HFFc6 (cell line): ENCODE results near the gene HLA-DPB1. TPM values are rescaled to one million over a fixed set of nuclear protein-coding genes. Genes with fewer than 3 reads are reported as not detected.

ENCODE experiments used
- DNase-seq: peaks from one replicate; pipeline ENCODE4 v3.0.0-alpha.2; 2018
- H3K27ac Mint-ChIP-seq: 2 replicates; pipeline ENCODE4 v1.8.0; 2020; ENCODE audit warnings: mild to moderate bottlenecking, mixed read lengths
- H3K27me3 Mint-ChIP-seq: 2 replicates; pipeline ENCODE4 v1.8.0; 2021; ENCODE audit warnings: mild to moderate bottlenecking, moderate library complexity, mixed read lengths; ENCODE audit not compliant: insufficient read depth
- H3K36me3 Mint-ChIP-seq: 2 replicates; pipeline ENCODE4 v1.8.0; 2021; ENCODE audit warnings: low read depth, mixed read lengths
- H3K4me1 Mint-ChIP-seq: 2 replicates; pipeline ENCODE4 v1.8.0; 2020; ENCODE audit warnings: low read depth, mixed read lengths
- H3K4me3 Mint-ChIP-seq: 2 replicates; pipeline ENCODE4 v1.8.0; 2020; ENCODE audit warnings: mild to moderate bottlenecking, moderate library complexity, mixed read lengths
- H3K9me3 Mint-ChIP-seq: 2 replicates; pipeline ENCODE4 v1.8.0; 2020; ENCODE audit warnings: mild to moderate bottlenecking, mixed read lengths
- CTCF ChIP-seq: fragments of 200-600 bp; sonication (generic); IDR thresholded peaks from 2 replicates; pipeline ENCODE4 v1.5.0; 2021; ENCODE audit warnings: antibody characterized with exemption, mild to moderate bottlenecking
- total RNA-seq, 6 experiments: library from RNA; stranded (reverse); fragmentation: NEBNext Ultra II Directional; extraction: Animal tissue kit (Norgen Biotek cat#: 25700); gene quantifications; 2 replicates in 1 of 6; 3 replicates in 5 of 6; pipeline ENCODE4 v1.2.3, GENCODE V29; 2021

Gene HLA-DPB1
- total RNA-seq, 6 experiments from 2014 or later, result 1.6 to 4.8 (median 1.9) TPM

- DNase-seq, result no peak
- no peak for TF ChIP-seq CTCF
- H3K27ac Mint-ChIP-seq, result no peak overlapping the region
- peaks cover 29% of the 10 kb centered on the region for H3K27me3 Mint-ChIP-seq
- H3K4me1 Mint-ChIP-seq, result no peaks in the 10 kb centered on the region
- no peaks in the 10 kb centered on the region for H3K36me3 Mint-ChIP-seq
- no peaks in the 10 kb centered on the region for H3K9me3 Mint-ChIP-seq
- H3K4me3 Mint-ChIP-seq, result no peak overlapping the region
Measured at GRCh38 chr6:33036535-33036934, 39.3 kb upstream of the HLA-DPB1 start.

GRCh38 chr6:33040157-33040556 lies 35.6 kb upstream of the HLA-DPB1 start:
- no peaks in the 10 kb centered on the region for H3K4me1 Mint-ChIP-seq
- no peaks in the 10 kb centered on the region for H3K36me3 Mint-ChIP-seq
- no peak for DNase-seq
- no peaks in the 10 kb centered on the region for H3K9me3 Mint-ChIP-seq
- no peak overlapping the region for H3K4me3 Mint-ChIP-seq
- peaks cover 6% of the 10 kb centered on the region for H3K27me3 Mint-ChIP-seq
- H3K27ac Mint-ChIP-seq, result no peak overlapping the region
- no peak for TF ChIP-seq CTCF

GRCh38 chr6:33049323-33050013 lies 26.3 kb upstream of the HLA-DPB1 start:
- H3K4me1 Mint-ChIP-seq, result no peaks in the 10 kb centered on the region
- H3K4me3 Mint-ChIP-seq, result no peak overlapping the region
- H3K27me3 Mint-ChIP-seq, result peaks cover 36% of the 10 kb centered on the region
- peak; percentile 41 for TF ChIP-seq CTCF
- peaks cover 4% of the 10 kb centered on the region; the same call in 1 of the 2 replicates for H3K9me3 Mint-ChIP-seq
- no peak overlapping the region for H3K27ac Mint-ChIP-seq
- no peaks in the 10 kb centered on the region for H3K36me3 Mint-ChIP-seq
- no peak for DNase-seq

GRCh38 chr6:33050014-33050810 lies 25.6 kb upstream of the HLA-DPB1 start:
- H3K4me1 Mint-ChIP-seq, result no peaks in the 10 kb centered on the region
- no peak overlapping the region for H3K4me3 Mint-ChIP-seq
- no peaks in the 10 kb centered on the region for H3K36me3 Mint-ChIP-seq
- H3K9me3 Mint-ChIP-seq, result peaks cover 4% of the 10 kb centered on the region; the same call in 1 of the 2 replicates
- no peak overlapping the region for H3K27ac Mint-ChIP-seq
- DNase-seq, result no peak
- TF ChIP-seq CTCF, result no peak
- peaks cover 36% of the 10 kb centered on the region for H3K27me3 Mint-ChIP-seq

GRCh38 chr6:33052627-33053026 lies 23.2 kb upstream of the HLA-DPB1 start:
- Mint-ChIP-seq H3K27me3 (peaks cover 20% of the 10 kb centered on the region), H3K27ac (no peak overlapping the region), H3K4me1 (no peaks in the 10 kb centered on the region), H3K4me3 (no peak overlapping the region), H3K36me3 (no peaks in the 10 kb centered on the region), H3K9me3 (peaks cover 4% of the 10 kb centered on the region; the same call in 1 of the 2 replicates)
- TF ChIP-seq CTCF, result no peak
- no peak for DNase-seq
